K562 (cell line): ENCODE data around the gene ZNF575. TPM values are rescaled to one million over a fixed set of nuclear protein-coding genes. Genes with fewer than 3 reads are reported as not detected.

Source experiments
- ATAC-seq: fragments of 200-7000 bp; cut with Tn5 transposase; 3 replicates; pipeline ENCODE4 v1.9.1; 2020; ENCODE audit warnings: moderate library complexity
- BruUV-seq: library from RNA; stranded (reverse); fragments of 400-500 nt; replicated peaks from 2 replicates; lab custom pipeline; 2021; lab: Mats Ljungman, UMichigan
- CTCF ChIA-PET: fragments of 300-600 bp; formaldehyde crosslinking; extraction: SDS; loops from one replicate; lab custom pipeline; 2021; ENCODE audit warnings: low intra/inter-chr PET ratio; lab: Yijun Ruan, JAX
- POLR2A ChIA-PET: fragments of 300-600, 350-650 bp; sonication (Branson Sonifier 250); formaldehyde crosslinking; extraction: SDS; loops from one replicate; lab custom pipeline; 2021; ENCODE audit warnings: antibody characterized with exemption, inconsistent platforms; lab: Yijun Ruan, JAX
- DNase-seq, 4 experiments: peaks; one replicate each; pipeline versions ENCODE4 v3.0.0 to v3.0.0-alpha.2; 2011 to 2018; ENCODE audit warnings: low spot score in 3 of 4, mixed read lengths in 3 of 4; ENCODE audit errors: extremely low read depth in 1 of 4
- FAIRE-seq: peaks from 2 replicates; lab custom pipeline; 2011; peaks lifted over from hg19 to GRCh38; lab: Jason Lieb, UNC
- H2AFZ ChIP-seq: 2 replicates; pipeline ENCODE4 v1.6.0; 2011; ENCODE audit warnings: low read depth, low read length, control low read depth, inconsistent platforms
- H3K27ac ChIP-seq: fragments of 200-600 bp; 3 replicates; pipeline ENCODE4 v1.8.0; 2011; ENCODE audit warnings: low read depth, mild to moderate bottlenecking, control low read depth, inconsistent platforms, low read length, moderate library complexity, mixed read lengths; ENCODE audit errors: extremely low read depth
- H3K27me3 ChIP-seq, 2 experiments: fragments of 300-600 bp in 1 of 2; 2 replicates in 1 of 2; 3 replicates in 1 of 2; pipeline versions ENCODE4 v1.6.0 to v1.8.0; 2011; ENCODE audit warnings: inconsistent platforms in 2 of 2, low read length in 2 of 2, mild to moderate bottlenecking in 1 of 2, mixed read lengths in 1 of 2, moderate library complexity in 1 of 2; ENCODE audit not compliant: control insufficient read depth in 2 of 2, insufficient read depth in 2 of 2
- H3K36me3 ChIP-seq: fragments of 300-600 bp; 3 replicates; pipeline ENCODE4 v1.8.0; 2011; ENCODE audit warnings: mild to moderate bottlenecking, low read length, inconsistent platforms; ENCODE audit not compliant: control insufficient read depth, insufficient read depth
- H3K4me1 ChIP-seq, 2 experiments: fragments of 200-600 bp in 1 of 2; replicated peaks in 1 of 2; 2 replicates in 1 of 2; 3 replicates in 1 of 2; pipeline versions ENCODE4 v1.5.1 to v1.8.0; 2011; ENCODE audit warnings: inconsistent platforms in 2 of 2, low read length in 2 of 2, mild to moderate bottlenecking in 1 of 2, mixed read lengths in 1 of 2, moderate library complexity in 1 of 2; ENCODE audit not compliant: control insufficient read depth in 2 of 2, insufficient read depth in 2 of 2
- H3K4me2 ChIP-seq: 2 replicates; pipeline ENCODE4 v1.6.1; 2011; ENCODE audit warnings: low read length, control low read depth, inconsistent platforms, mixed read lengths; ENCODE audit not compliant: insufficient read depth
- H3K4me3 ChIP-seq: fragments of 200-600 bp; sonication (generic), shearing (Covaris generic); 2 replicates; pipeline ENCODE4 v1.5.1; 2016; ENCODE audit warnings: control low read depth, inconsistent platforms
- H3K79me2 ChIP-seq: fragments of 200-600 bp; 3 replicates; pipeline ENCODE4 v1.8.0; 2011; ENCODE audit warnings: low read length, inconsistent platforms; ENCODE audit not compliant: control insufficient read depth, insufficient read depth
- H3K9ac ChIP-seq, 2 experiments: 2 replicates each; pipeline versions ENCODE4 v1.6.0 to v1.6.1; 2011; ENCODE audit warnings: low read depth in 2 of 2, low read length in 2 of 2, control low read depth in 1 of 2, inconsistent platforms in 1 of 2, mild to moderate bottlenecking in 1 of 2, mixed read lengths in 1 of 2; ENCODE audit not compliant: insufficient read depth in 1 of 2
- H3K9me1 ChIP-seq: one replicate; pipeline ENCODE4 v1.6.0; 2011; ENCODE audit warnings: inconsistent platforms, mild to moderate bottlenecking, low read length, moderate library complexity; ENCODE audit not compliant: control insufficient read depth, insufficient read depth
- H3K9me3 ChIP-seq: replicated peaks from 2 replicates; pipeline ENCODE4 v1.5.1; 2011; ENCODE audit warnings: low read depth, low read length, inconsistent platforms; ENCODE audit not compliant: control insufficient read depth, insufficient read depth
- H4K20me1 ChIP-seq: replicated peaks from 2 replicates; pipeline ENCODE4 v1.6.1; 2011; ENCODE audit warnings: low read length, inconsistent platforms, mixed read lengths; ENCODE audit not compliant: control insufficient read depth, insufficient read depth
- HCFC1 ChIP-seq: IDR thresholded peaks from 2 replicates; pipeline ENCODE4 v1.6.1; 2012; ENCODE audit warnings: low read depth, low read length, improper control_type of control experiment
- KLF6 ChIP-seq: fragments of 250-450 bp; sonication (Bioruptor Pico); IDR thresholded peaks from 2 replicates; pipeline ENCODE4 v1.4.0; 2020; ENCODE audit warnings: mild to moderate bottlenecking, moderate library complexity, borderline replicate concordance
- SIX5 ChIP-seq, 2 experiments: IDR thresholded peaks; 2 replicates each; pipeline ENCODE4 v1.6.1; 2011; ENCODE audit warnings: low read length in 2 of 2, borderline replicate concordance in 1 of 2, low read depth in 1 of 2, mild to moderate bottlenecking in 1 of 2, moderate library complexity in 1 of 2; ENCODE audit not compliant: insufficient read depth in 1 of 2
- WGBS: fragments of 100-300 bp; shearing (Covaris generic); methylation state at CpG from one replicate; pipeline ENCODE4 v1.1.6; 2016; ENCODE audit warnings: low coverage, mixed read lengths; ENCODE audit not compliant: insufficient coverage; ENCODE audit errors: missing lambda C conversion rate; 5-methylcytosine and 5-hydroxymethylcytosine counted together
- in situ Hi-C: fragments of 300-500 bp; cut with MboI; formaldehyde crosslinking; loops from 4 replicates; pipeline ENCODE4 v1.15.0; 2018; ENCODE audit warnings: inconsistent platforms, mixed read lengths
- intact Hi-C: fragments of 100-400 bp; cut with micrococcal nuclease; formaldehyde crosslinking; loops from 2 replicates; pipeline ENCODE4 v1.14.2; 2022
- polyA plus RNA-seq, 8 experiments: library from polyadenylated mRNA; depleted of rRNA in 4 of 8; stranded (reverse) in 5 of 8; unstranded in 3 of 8; fragments of >200 nt; fragmentation: Nextera tagmentation in 2 of 8; fragmentation: Illumina TruSeq in 1 of 8; extraction: Ambion mirVana in 2 of 8; extraction: Trizol in 1 of 8; gene quantifications; 2 replicates each; pipeline versions ENCODE4 v1.2.1 to v1.2.3, GENCODE V29; 2011 to 2014; ENCODE audit warnings: inconsistent platforms in 1 of 8, missing spikeins in 1 of 8
- total RNA-seq, 7 experiments: library from RNA; depleted of rRNA in 6 of 7; stranded (reverse); fragments of >200 nt in 6 of 7; fragmentation: Illumina TruSeq in 2 of 7; extraction: Trizol in 2 of 7; gene quantifications; 2 replicates each; pipeline versions ENCODE4 v1.2.1 to v1.2.3, GENCODE V29; 2011 to 2021; ENCODE audit warnings: low replicate concordance in 1 of 7
- TF ChIP-seq, protein P1 (sequence below): fragments of 450-650 bp; IDR thresholded peaks from 2 replicates; pipeline ENCODE4 v1.6.1; 2016; ENCODE audit warnings: missing biosample characterization, missing genetic modification characterization

Gene ZNF575
- total and polyA plus RNA-seq, 9 of the 15 experiments (the other 6 are each of a cell fraction or from before 2014, with no cell fraction given) = 0.20 to 0.98 (median 0.32) TPM; not detected in 6

DNA sequence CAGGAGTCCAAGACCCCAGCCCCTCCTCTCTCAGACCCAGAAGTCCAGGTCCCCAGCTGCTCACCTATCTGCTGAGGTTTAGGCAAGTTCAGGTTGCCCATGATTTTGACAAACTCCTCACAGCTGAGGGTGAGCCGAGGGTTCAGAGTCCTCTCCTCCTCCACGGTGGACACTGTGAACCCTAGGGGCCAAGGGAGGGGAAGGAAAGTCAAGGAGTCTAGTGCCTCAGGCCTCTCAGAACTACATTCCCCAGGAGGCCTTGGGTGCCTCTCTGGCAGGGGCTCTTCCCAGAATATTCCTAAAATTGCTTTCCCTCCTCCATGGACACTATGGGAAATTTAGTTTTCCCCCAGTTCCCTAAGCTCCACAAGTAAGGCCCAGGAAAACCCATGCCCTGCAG lies 25.1 kb upstream of the ZNF575 start:
- Histone ChIP-seq H3K4me3 (no peak overlapping the region), H2AFZ (no peak overlapping the region), H3K9ac (peak overlapping the region in 1 of 2 experiments; percentile 68; a peak in 1 of 4 replicates), H3K27ac (no peak overlapping the region)
- no peak for ATAC-seq
- in situ Hi-C loops = no loop called here
- no peak for DNase-seq
- no TSS peak for BruUV-seq
- POLR2A ChIA-PET = no interaction called here
- TF ChIP-seq SIX5 (IDR thresholded peaks at IDR 0.05; ENCODE audit: borderline replicate concordance in 1 of 2, insufficient read depth in 1 of 2, low read depth in 1 of 2, low read length in 2 of 2) = 0 out of 4 replicates have a peak, but pooled peaks of 1 of the 2 experiments have one; percentile 12
- peak; percentile 63 for TF ChIP-seq HCFC1
- TF ChIP-seq KLF6 (CRISPR knock-in tag) = no peak
- TF ChIP-seq, protein P1, sequence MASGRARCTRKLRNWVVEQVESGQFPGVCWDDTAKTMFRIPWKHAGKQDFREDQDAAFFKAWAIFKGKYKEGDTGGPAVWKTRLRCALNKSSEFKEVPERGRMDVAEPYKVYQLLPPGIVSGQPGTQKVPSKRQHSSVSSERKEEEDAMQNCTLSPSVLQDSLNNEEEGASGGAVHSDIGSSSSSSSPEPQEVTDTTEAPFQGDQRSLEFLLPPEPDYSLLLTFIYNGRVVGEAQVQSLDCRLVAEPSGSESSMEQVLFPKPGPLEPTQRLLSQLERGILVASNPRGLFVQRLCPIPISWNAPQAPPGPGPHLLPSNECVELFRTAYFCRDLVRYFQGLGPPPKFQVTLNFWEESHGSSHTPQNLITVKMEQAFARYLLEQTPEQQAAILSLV (tag) = no peak
- TF ChIP-seq, all 486 proteins: peak for 2
- intact Hi-C loops = no loop called here
- Histone ChIP-seq H3K79me2 (no peaks in the 10 kb centered on the region), H3K4me1 (peaks cover 18 to 24% of the 10 kb centered on the region in 2 experiments), H3K9me3 (no peaks in the 10 kb centered on the region), H3K4me2 (no peak overlapping the region), H3K9me1 (no peaks in the 10 kb centered on the region), H3K36me3 (0 out of 3 replicates have a peak, but pooled peaks cover 2% of the 10 kb centered on the region), H4K20me1 (no peaks in the 10 kb centered on the region), H3K27me3 (no peaks in the 10 kb centered on the region)
- WGBS = no CpG with 5 or more reads among the region's 2 CpGs
- FAIRE-seq = no peak
- CTCF ChIA-PET = no interaction called here
